ENCODE data around the gene SLAMF1. TPM values are rescaled to one million over a fixed set of nuclear protein-coding genes. Genes with fewer than 3 reads are reported as not detected.
A peak's percentile ranks its signal among the peaks of the same experiment; 100 is the strongest.

Gene SLAMF1
- total and polyA plus RNA-seq, 9 of the 15 experiments (the other 6 are each of a cell fraction or from before 2014, with no cell fraction given), result 0.04 to 0.17 (median 0.11) TPM; not detected in 4

DNA sequence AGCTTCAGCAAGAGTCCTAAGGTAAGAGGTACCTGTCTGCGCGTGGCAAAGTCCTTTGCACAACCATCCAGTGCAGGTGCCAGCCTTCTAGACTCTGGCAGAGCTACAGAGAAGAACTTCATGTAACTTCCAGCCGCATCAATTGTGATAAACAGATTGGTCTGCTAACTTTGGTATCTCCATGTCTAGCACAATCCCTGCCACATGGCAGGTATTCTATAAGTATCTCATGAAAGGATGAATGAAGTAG lies 35.0 kb upstream of the SLAMF1 start:
- no peak for DNase-seq (ENCODE audit: extremely low read depth in 1 of 4, low spot score in 3 of 4)
- Histone ChIP-seq H3K4me3 (no peak overlapping the region), H3K9ac (ENCODE audit: insufficient read depth in 1 of 2, low read depth in 2 of 2, low read length in 2 of 2) (no peak overlapping the region), H3K79me2 (ENCODE audit: control insufficient read depth, insufficient read depth, low read length) (no peaks in the 10 kb centered on the region), H3K4me1 (replicated peaks in 1 of 2; ENCODE audit: control insufficient read depth in 2 of 2, insufficient read depth in 2 of 2, low read length in 2 of 2) (peaks cover 0 to 2% of the 10 kb centered on the region in 2 experiments; a peak in 2 of 5 replicates), H3K4me2 (ENCODE audit: insufficient read depth, low read length) (peak overlapping the region; percentile 29; the same call in 1 of the 2 replicates), H3K9me3 (replicated peaks; ENCODE audit: control insufficient read depth, insufficient read depth, low read depth, low read length) (no peaks in the 10 kb centered on the region), H4K20me1 (replicated peaks; ENCODE audit: control insufficient read depth, insufficient read depth, low read length) (peaks cover 5% of the 10 kb centered on the region; the same call in 1 of the 2 replicates), H2AFZ (ENCODE audit: low read depth, low read length) (peak overlapping the region; percentile 53; the same call in 1 of the 2 replicates), H3K27ac (ENCODE audit: extremely low read depth, low read depth, low read length) (no peak overlapping the region), H3K27me3 (ENCODE audit: control insufficient read depth in 2 of 2, insufficient read depth in 2 of 2, low read length in 2 of 2) (no peaks in the 10 kb centered on the region; a peak in 1 of 5 replicates), H3K36me3 (ENCODE audit: control insufficient read depth, insufficient read depth, low read length) (no peaks in the 10 kb centered on the region), H3K9me1 (ENCODE audit: control insufficient read depth, insufficient read depth, low read length) (no peaks in the 10 kb centered on the region)
- ChIA-PET POLR2A (interaction anchor here (1.4 kb wide), 1 partner anchor 44 kb away, joined by 3 read pairs; no protein-coding TSS in a partner anchor), CTCF (ENCODE audit: low intra/inter-chr PET ratio) (interaction anchor here (0.5 to 2.5 kb wide), 7 partner anchors 86 to 870 kb away, joined by 3 to 9 read pairs (median 4); no protein-coding TSS in a partner anchor)
- FAIRE-seq, result no peak
- no TSS peak for BruUV-seq (replicated peaks)
- in situ Hi-C loops (cut with MboI) (loop anchor here (5.0 kb wide), 1 partner anchor 250 kb away; no protein-coding TSS in a partner anchor), intact Hi-C loops (cut with micrococcal nuclease) (loop anchor here (1.0 to 5.0 kb wide), 4 partner anchors 44 to 310 kb away; no protein-coding TSS in a partner anchor)
- WGBS (ENCODE audit: insufficient coverage, low coverage, missing lambda C conversion rate), result 61% methylated on average over 3 of the region's 3 CpGs
- ATAC-seq, result no peak
- TF ChIP-seq, protein P1, sequence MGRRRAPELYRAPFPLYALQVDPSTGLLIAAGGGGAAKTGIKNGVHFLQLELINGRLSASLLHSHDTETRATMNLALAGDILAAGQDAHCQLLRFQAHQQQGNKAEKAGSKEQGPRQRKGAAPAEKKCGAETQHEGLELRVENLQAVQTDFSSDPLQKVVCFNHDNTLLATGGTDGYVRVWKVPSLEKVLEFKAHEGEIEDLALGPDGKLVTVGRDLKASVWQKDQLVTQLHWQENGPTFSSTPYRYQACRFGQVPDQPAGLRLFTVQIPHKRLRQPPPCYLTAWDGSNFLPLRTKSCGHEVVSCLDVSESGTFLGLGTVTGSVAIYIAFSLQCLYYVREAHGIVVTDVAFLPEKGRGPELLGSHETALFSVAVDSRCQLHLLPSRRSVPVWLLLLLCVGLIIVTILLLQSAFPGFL (CRISPR knock-in tag; IDR thresholded peaks at IDR 0.05), result no peak
- TF ChIP-seq ZNF57 (CRISPR knock-in tag; IDR thresholded peaks at IDR 0.05) (no peak), PTRF (tag; IDR thresholded peaks at IDR 0.05) (no peak), SAFB2 (IDR thresholded peaks at IDR 0.05; ENCODE audit: borderline replicate concordance, low read depth, low read length, severe bottlenecking) (no peak), RBFOX2 (IDR thresholded peaks at IDR 0.05; ENCODE audit: low read depth, low read length) (no peak), DACH1 (IDR thresholded peaks at IDR 0.05; ENCODE audit: partially characterized antibody) (no peak), ZNF12 (CRISPR knock-in tag; IDR thresholded peaks at IDR 0.05) (no peak), HSF4 (CRISPR knock-in tag; IDR thresholded peaks at IDR 0.05; ENCODE audit: borderline replicate concordance) (no peak), ZNF197 (CRISPR knock-in tag; IDR thresholded peaks at IDR 0.05; ENCODE audit: low read depth) (no peak), ZEB2 (IDR thresholded peaks at IDR 0.05) (no peak)
- TF ChIP-seq, protein P2, sequence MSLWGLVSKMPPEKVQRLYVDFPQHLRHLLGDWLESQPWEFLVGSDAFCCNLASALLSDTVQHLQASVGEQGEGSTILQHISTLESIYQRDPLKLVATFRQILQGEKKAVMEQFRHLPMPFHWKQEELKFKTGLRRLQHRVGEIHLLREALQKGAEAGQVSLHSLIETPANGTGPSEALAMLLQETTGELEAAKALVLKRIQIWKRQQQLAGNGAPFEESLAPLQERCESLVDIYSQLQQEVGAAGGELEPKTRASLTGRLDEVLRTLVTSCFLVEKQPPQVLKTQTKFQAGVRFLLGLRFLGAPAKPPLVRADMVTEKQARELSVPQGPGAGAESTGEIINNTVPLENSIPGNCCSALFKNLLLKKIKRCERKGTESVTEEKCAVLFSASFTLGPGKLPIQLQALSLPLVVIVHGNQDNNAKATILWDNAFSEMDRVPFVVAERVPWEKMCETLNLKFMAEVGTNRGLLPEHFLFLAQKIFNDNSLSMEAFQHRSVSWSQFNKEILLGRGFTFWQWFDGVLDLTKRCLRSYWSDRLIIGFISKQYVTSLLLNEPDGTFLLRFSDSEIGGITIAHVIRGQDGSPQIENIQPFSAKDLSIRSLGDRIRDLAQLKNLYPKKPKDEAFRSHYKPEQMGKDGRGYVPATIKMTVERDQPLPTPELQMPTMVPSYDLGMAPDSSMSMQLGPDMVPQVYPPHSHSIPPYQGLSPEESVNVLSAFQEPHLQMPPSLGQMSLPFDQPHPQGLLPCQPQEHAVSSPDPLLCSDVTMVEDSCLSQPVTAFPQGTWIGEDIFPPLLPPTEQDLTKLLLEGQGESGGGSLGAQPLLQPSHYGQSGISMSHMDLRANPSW (CRISPR knock-in tag; IDR thresholded peaks at IDR 0.05), result no peak
- TF ChIP-seq, protein P3, sequence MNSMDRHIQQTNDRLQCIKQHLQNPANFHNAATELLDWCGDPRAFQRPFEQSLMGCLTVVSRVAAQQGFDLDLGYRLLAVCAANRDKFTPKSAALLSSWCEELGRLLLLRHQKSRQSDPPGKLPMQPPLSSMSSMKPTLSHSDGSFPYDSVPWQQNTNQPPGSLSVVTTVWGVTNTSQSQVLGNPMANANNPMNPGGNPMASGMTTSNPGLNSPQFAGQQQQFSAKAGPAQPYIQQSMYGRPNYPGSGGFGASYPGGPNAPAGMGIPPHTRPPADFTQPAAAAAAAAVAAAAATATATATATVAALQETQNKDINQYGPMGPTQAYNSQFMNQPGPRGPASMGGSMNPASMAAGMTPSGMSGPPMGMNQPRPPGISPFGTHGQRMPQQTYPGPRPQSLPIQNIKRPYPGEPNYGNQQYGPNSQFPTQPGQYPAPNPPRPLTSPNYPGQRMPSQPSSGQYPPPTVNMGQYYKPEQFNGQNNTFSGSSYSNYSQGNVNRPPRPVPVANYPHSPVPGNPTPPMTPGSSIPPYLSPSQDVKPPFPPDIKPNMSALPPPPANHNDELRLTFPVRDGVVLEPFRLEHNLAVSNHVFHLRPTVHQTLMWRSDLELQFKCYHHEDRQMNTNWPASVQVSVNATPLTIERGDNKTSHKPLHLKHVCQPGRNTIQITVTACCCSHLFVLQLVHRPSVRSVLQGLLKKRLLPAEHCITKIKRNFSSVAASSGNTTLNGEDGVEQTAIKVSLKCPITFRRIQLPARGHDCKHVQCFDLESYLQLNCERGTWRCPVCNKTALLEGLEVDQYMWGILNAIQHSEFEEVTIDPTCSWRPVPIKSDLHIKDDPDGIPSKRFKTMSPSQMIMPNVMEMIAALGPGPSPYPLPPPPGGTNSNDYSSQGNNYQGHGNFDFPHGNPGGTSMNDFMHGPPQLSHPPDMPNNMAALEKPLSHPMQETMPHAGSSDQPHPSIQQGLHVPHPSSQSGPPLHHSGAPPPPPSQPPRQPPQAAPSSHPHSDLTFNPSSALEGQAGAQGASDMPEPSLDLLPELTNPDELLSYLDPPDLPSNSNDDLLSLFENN (IDR thresholded peaks at IDR 0.05; ENCODE audit: low read depth in 2 of 2, low read length in 2 of 2), result no peak
